Activated T-cell treated with anti-CD3 and anti-CD28 coated beads, Interleukin-2, amount 50 U/mL, for 72 hours (primary cell): ENCODE data around the gene MAGEF1. TPM values are rescaled to one million over a fixed set of nuclear protein-coding genes. Genes with fewer than 3 reads are reported as not detected.

Experiments
- ATAC-seq, 2 donors: fragments of 150-1000 bp; cut with Tn5 transposase; replicated peaks in 1 of 2; 2 replicates each; pipeline ENCODE4 v1.10.0; 2021; ENCODE audit warnings: moderate library complexity in 2 of 2, mild to moderate bottlenecking in 1 of 2
- DNase-seq, 2 donors: peaks; one replicate each; pipeline ENCODE4 v3.0.0; 2021 to 2022; ENCODE audit warnings: mixed read lengths in 1 of 2
- H3K27ac Mint-ChIP-seq: one replicate; pipeline ENCODE4 v1.8.0; 2022; ENCODE audit warnings: mild to moderate bottlenecking, moderate library complexity, mixed read lengths
- H3K27me3 Mint-ChIP-seq: one replicate; pipeline ENCODE4 v1.8.0; 2022; ENCODE audit warnings: low read depth, mixed read lengths
- H3K36me3 Mint-ChIP-seq, 2 donors: one replicate each; pipeline ENCODE4 v1.8.0; 2022; ENCODE audit warnings: mixed read lengths in 2 of 2, mild to moderate bottlenecking in 1 of 2; ENCODE audit not compliant: insufficient read depth in 2 of 2
- H3K4me1 Mint-ChIP-seq: one replicate; pipeline ENCODE4 v1.8.0; 2022; ENCODE audit warnings: low read depth, mixed read lengths
- H3K4me3 Mint-ChIP-seq, 2 donors: one replicate each; pipeline ENCODE4 v1.8.0; 2022; ENCODE audit warnings: mild to moderate bottlenecking in 2 of 2, mixed read lengths in 2 of 2, moderate library complexity in 2 of 2
- H3K9me3 Mint-ChIP-seq, 2 donors: one replicate each; pipeline ENCODE4 v1.8.0; 2022; ENCODE audit warnings: mixed read lengths in 2 of 2
- total RNA-seq, 2 donors: library from RNA; stranded (reverse); gene quantifications; one replicate each; pipeline ENCODE4 v1.2.3, GENCODE V29; 2022

MAGEF1 gene
- total RNA-seq, 2 donors from 2014 or later, result 27.9 to 28.1 TPM

- H3K4me1 Mint-ChIP-seq, result no peaks in the 10 kb centered on the region
- no peak overlapping the region for H3K4me3 Mint-ChIP-seq
- H3K27ac Mint-ChIP-seq, result no peak overlapping the region
These were observed 13.4 kb upstream of the MAGEF1 start for GRCh38 chr3:184725176-184725719.

DNA sequence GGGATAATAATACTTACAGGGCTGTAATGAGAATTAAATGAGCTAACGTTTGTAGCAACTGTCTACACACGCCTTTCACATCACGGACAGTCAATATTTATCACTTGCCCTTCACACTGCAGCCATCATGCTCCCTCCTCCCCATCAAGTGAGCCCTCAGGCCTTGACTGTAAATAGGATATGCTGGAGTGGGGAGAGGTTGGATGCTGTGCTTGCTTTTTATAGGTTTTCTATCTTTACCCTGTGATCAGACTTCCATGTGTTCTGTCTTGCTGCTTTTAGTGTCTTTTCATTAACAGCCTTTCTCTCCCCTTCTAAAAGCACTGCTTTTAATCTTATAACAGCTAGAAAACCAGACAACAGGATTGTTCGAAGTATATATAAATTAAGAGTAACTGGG, 12.8 kb upstream of the MAGEF1 start:
- DNase-seq, result no peak
- no peaks in the 10 kb centered on the region for H3K27me3 Mint-ChIP-seq
- H3K36me3 Mint-ChIP-seq, result no peaks in the 10 kb centered on the region
- no peak overlapping the region for H3K4me3 Mint-ChIP-seq
- H3K27ac Mint-ChIP-seq, result no peak overlapping the region
- ATAC-seq, result no peak
- no peaks in the 10 kb centered on the region for H3K9me3 Mint-ChIP-seq
- no peaks in the 10 kb centered on the region for H3K4me1 Mint-ChIP-seq

More at GRCh38 chr3:184725176-184725719, 13.4 kb upstream of the MAGEF1 start:
- Mint-ChIP-seq H3K27me3 (no peaks in the 10 kb centered on the region), H3K36me3 (no peaks in the 10 kb centered on the region), H3K9me3 (no peaks in the 10 kb centered on the region)
- ATAC-seq, result no peak
- no peak for DNase-seq

DNA sequence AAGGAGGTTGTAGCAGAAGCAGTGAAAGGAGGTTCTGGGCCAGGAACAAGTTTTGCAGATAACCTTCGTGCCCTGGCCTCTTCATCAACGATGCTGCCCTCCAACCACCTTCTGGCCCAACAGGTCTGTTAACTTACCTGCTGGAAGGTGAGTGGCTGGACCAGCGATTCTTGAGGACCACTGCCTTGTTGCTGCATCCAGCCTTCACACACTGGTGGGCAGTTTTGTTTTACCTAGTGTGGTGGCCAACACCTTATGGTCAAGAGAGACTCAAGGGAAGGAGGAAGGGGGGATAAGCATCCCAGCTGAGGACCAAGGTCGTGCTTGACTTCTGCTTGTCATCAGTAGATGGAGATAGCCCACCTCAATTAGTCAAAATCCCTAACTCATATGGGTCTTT, 7.8 kb upstream of the MAGEF1 start:
- Mint-ChIP-seq H3K27me3 (no peaks in the 10 kb centered on the region), H3K4me3 (no peak overlapping the region), H3K4me1 (no peaks in the 10 kb centered on the region), H3K9me3 (no peaks in the 10 kb centered on the region), H3K36me3 (no peaks in the 10 kb centered on the region), H3K27ac (no peak overlapping the region)
- ATAC-seq (no peak), DNase-seq (no peak)

- Mint-ChIP-seq H3K27ac (no peak overlapping the region), H3K4me3 (no peak overlapping the region), H3K27me3 (no peaks in the 10 kb centered on the region), H3K36me3 (no peaks in the 10 kb centered on the region), H3K9me3 (no peaks in the 10 kb centered on the region), H3K4me1 (no peaks in the 10 kb centered on the region)
- no peak for DNase-seq
- no peak for ATAC-seq
These were observed 6.6 kb upstream of the MAGEF1 start for GRCh38 chr3:184718431-184718830.

- peaks cover 6% of the 10 kb centered on the region for H3K27me3 Mint-ChIP-seq
- H3K27ac Mint-ChIP-seq, result no peak overlapping the region
- ATAC-seq, result no peak
- peaks cover 2% of the 10 kb centered on the region for H3K4me1 Mint-ChIP-seq
- H3K9me3 Mint-ChIP-seq, result no peaks in the 10 kb centered on the region
- H3K36me3 Mint-ChIP-seq, result no peaks in the 10 kb centered on the region
- DNase-seq, result no peak
- no peak overlapping the region for H3K4me3 Mint-ChIP-seq
These were observed 5.6 kb upstream of the MAGEF1 start for GRCh38 chr3:184717399-184717983.

GRCh38 chr3:184716622-184717398, 4.9 kb upstream of the MAGEF1 start:
- no peak for DNase-seq
- no peaks in the 10 kb centered on the region for H3K36me3 Mint-ChIP-seq
- no peak overlapping the region for H3K4me3 Mint-ChIP-seq
- no peak overlapping the region for H3K27ac Mint-ChIP-seq
- no peak for ATAC-seq
- peaks cover 8% of the 10 kb centered on the region for H3K4me1 Mint-ChIP-seq
- H3K9me3 Mint-ChIP-seq, result no peaks in the 10 kb centered on the region
- H3K27me3 Mint-ChIP-seq, result peaks cover 6% of the 10 kb centered on the region

DNA sequence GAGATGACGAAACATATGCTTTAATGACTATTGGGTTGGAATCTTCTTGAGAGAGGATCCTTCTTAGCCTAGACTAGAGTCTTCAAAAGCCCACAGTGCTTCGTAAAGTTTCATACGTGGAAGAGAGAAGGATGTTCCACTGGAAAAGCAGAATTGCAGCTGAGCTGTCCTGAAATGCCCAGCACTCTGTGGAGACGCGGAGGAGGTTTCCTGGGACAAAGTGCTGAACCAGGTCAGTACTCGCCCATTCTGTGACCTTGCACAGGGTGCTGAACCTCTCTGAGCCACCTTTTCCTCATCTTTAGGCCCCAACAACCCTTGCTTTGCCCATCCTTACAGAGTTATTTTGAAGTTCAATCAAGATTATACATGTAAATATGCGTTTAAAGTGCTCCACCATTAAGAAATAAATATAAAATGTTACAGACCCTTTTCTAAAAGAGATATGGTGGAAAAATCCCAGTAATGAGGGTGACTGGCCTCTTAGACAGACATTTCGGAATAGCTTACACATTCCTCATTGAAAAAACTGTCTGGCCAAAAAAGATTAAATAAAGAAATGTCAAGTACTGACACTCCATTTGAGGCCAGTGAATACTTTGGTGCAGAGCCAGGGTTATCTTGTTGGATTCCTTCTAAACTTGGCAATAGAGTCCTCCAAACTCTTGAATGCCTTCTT, 4.2 kb upstream of the MAGEF1 start:
- H3K27ac Mint-ChIP-seq, result no peak overlapping the region
- peaks cover 0 to 3% of the 10 kb centered on the region in 2 donors for H3K36me3 Mint-ChIP-seq
- peaks cover 9% of the 10 kb centered on the region for H3K4me1 Mint-ChIP-seq
- no peaks in the 10 kb centered on the region for H3K9me3 Mint-ChIP-seq
- DNase-seq (no peak), ATAC-seq (no peak)
- H3K4me3 Mint-ChIP-seq, result no peak overlapping the region
- peaks cover 6% of the 10 kb centered on the region for H3K27me3 Mint-ChIP-seq

GRCh38 chr3:184713521-184713920, 1.7 kb upstream of the MAGEF1 start:
- H3K9me3 Mint-ChIP-seq, result no peaks in the 10 kb centered on the region
- H3K4me3 Mint-ChIP-seq, result no peak overlapping the region
- peaks cover 7 to 8% of the 10 kb centered on the region in 2 donors for H3K36me3 Mint-ChIP-seq
- no peak for ATAC-seq
- H3K27ac Mint-ChIP-seq, result no peak overlapping the region
- peaks cover 23% of the 10 kb centered on the region for H3K4me1 Mint-ChIP-seq
- H3K27me3 Mint-ChIP-seq, result peaks cover 6% of the 10 kb centered on the region
- DNase-seq, result no peak

- peaks cover 8 to 9% of the 10 kb centered on the region in 2 donors for H3K36me3 Mint-ChIP-seq
- DNase-seq, result no peak
- no peak for ATAC-seq
- H3K4me1 Mint-ChIP-seq, result peaks cover 27% of the 10 kb centered on the region
- no peaks in the 10 kb centered on the region for H3K9me3 Mint-ChIP-seq
- peaks cover 6% of the 10 kb centered on the region for H3K27me3 Mint-ChIP-seq
- H3K4me3 Mint-ChIP-seq, result peak overlapping the region; percentile 56 to 92
- H3K27ac Mint-ChIP-seq, result peak overlapping the region; percentile 5
These were observed 1.1 kb upstream of the MAGEF1 start for GRCh38 chr3:184713040-184713355.

DNA sequence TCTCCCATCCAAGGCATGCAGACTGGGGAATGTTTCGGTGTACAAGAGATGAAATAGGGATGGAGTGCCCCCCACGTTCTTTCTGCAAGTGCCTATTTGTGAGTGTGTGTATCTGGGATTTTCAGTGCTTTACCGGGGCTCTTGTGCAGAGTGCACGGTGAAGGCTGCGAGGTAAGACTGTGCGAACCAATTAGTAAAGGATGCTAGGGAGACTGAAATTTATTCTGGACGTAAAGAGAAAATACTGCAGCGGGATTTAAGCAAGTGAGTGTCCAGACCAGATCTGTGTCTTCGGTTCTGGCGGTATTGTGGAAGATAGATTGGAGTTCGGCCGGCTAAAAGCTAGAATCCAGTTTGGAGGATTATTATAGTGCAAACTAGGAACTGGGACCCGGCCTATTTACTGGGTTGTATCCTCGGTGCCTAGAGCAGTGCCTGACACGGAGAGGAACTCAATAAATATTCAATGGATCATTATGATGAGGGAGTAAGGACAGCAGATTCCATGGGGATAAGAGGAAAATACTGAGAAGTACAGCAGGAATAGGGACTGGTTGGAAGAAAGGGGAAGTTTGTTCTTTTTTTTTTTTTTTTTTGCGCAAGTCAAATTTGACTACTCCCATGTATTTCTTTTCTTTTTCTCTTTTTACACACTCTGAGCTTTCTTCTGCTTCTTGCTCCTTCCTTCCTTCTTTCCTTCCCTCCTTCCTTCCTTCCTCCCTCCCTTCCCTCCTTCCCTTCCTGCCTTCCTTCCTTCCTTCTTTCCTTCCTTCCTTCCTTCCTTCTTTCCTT, 580 bp upstream of the MAGEF1 start:
- ATAC-seq (peak; percentile 41 to 48), DNase-seq (no peak)
- Mint-ChIP-seq H3K4me1 (peaks cover 33% of the 10 kb centered on the region), H3K9me3 (no peaks in the 10 kb centered on the region), H3K27ac (peak overlapping the region; percentile 48), H3K4me3 (peak overlapping the region; percentile 92), H3K27me3 (peaks cover 6% of the 10 kb centered on the region), H3K36me3 (peaks cover 9 to 10% of the 10 kb centered on the region in 2 donors)

- Mint-ChIP-seq H3K9me3 (peaks cover 0 to 3% of the 10 kb centered on the region in 2 donors), H3K27ac (peak overlapping the region; percentile 87), H3K4me3 (peak overlapping the region; percentile 92), H3K36me3 (peaks cover 13% of the 10 kb centered on the region in 2 donors), H3K27me3 (peaks cover 6% of the 10 kb centered on the region), H3K4me1 (peaks cover 46% of the 10 kb centered on the region)
- ATAC-seq (peak; percentile 10 to 15), DNase-seq (peak; percentile 28 to 52)
These were observed 883 bp downstream of the MAGEF1 start for GRCh38 chr3:184710870-184711492.

DNA sequence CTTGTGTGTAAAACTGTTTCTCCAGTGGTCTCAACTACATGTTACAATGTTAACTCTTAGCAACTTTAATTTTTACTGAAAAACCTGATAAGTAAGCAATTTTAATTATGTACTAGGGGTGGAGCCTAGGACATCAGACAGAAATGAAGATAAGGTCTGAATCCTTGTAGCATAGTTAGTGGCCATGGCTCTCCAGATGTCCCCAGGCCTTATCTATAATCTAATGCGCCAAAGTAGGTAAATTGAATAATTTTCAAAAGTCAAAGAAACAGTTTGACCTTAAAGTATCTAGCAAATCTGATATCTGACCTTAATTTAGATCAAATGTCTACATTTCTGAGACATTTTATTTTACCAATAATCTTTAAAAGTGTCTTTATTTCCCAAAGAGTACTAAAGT, 8.2 kb downstream of the MAGEF1 start:
- Mint-ChIP-seq H3K4me1 (peaks cover 24% of the 10 kb centered on the region), H3K9me3 (peaks cover 0 to 4% of the 10 kb centered on the region in 2 donors)

More for the DNA sequence above, 8.2 kb downstream of the MAGEF1 start:
- ATAC-seq (no peak), DNase-seq (no peak)
- Mint-ChIP-seq H3K27me3 (no peaks in the 10 kb centered on the region), H3K27ac (no peak overlapping the region), H3K4me3 (no peak overlapping the region), H3K36me3 (peaks cover 6 to 8% of the 10 kb centered on the region in 2 donors)
